Liver (tissue), 9 donors: ENCODE measurements around the gene FNDC7. TPM values are rescaled to one million over a fixed set of nuclear protein-coding genes. Genes with fewer than 3 reads are reported as not detected.

Experiments used
- DNase-seq: peaks from one replicate; pipeline ENCODE4 v3.0.0-alpha.2; 2017; ENCODE audit warnings: low spot score
- H3K27ac ChIP-seq, 2 donors: one replicate each; pipeline ENCODE4 v1.7.0; 2013; ENCODE audit warnings: inconsistent platforms in 2 of 2, low read length in 2 of 2, control low read depth in 1 of 2, low read depth in 1 of 2, mild to moderate bottlenecking in 1 of 2
- H3K27me3 ChIP-seq, 4 donors: one replicate each; pipeline versions ENCODE4 v1.6.1 to v1.7.0; 2013; ENCODE audit warnings: low read length in 3 of 4, inconsistent platforms in 1 of 4, mild to moderate bottlenecking in 1 of 4, moderate library complexity in 1 of 4; ENCODE audit not compliant: control insufficient read depth in 4 of 4, insufficient read depth in 4 of 4
- H3K36me3 ChIP-seq, 4 donors: one replicate each; pipeline versions ENCODE4 v1.6.1 to v1.7.0; 2013; ENCODE audit warnings: low read length in 3 of 4, mild to moderate bottlenecking in 3 of 4, low read depth in 1 of 4, moderate library complexity in 1 of 4; ENCODE audit not compliant: control insufficient read depth in 4 of 4, insufficient read depth in 3 of 4
- H3K4me1 ChIP-seq, 4 donors: one replicate each; pipeline versions ENCODE4 v1.6.1 to v1.7.0; 2013; ENCODE audit warnings: low read length in 3 of 4, mild to moderate bottlenecking in 3 of 4, moderate library complexity in 1 of 4; ENCODE audit not compliant: control insufficient read depth in 4 of 4, insufficient read depth in 4 of 4
- H3K4me3 ChIP-seq, 3 donors: one replicate each; pipeline versions ENCODE4 v1.6.1 to v1.7.0; 2013; ENCODE audit warnings: low read length in 3 of 3, control low read depth in 1 of 3, low read depth in 1 of 3, mild to moderate bottlenecking in 1 of 3
- H3K9ac ChIP-seq, 2 donors: one replicate each; pipeline ENCODE4 v1.7.0; 2013; ENCODE audit warnings: low read length in 2 of 2, mild to moderate bottlenecking in 2 of 2, moderate library complexity in 2 of 2, control low read depth in 1 of 2, low read depth in 1 of 2
- H3K9me3 ChIP-seq, 4 donors: one replicate each; pipeline versions ENCODE4 v1.6.1 to v1.7.0; 2013; ENCODE audit warnings: low read length in 3 of 4; ENCODE audit not compliant: control insufficient read depth in 4 of 4
- EGR1 ChIP-seq, 2 donors: IDR thresholded peaks; 2 replicates each; pipeline ENCODE4 v1.6.1; 2016 to 2018; ENCODE audit warnings: antibody characterized with exemption in 2 of 2, low read depth in 2 of 2
- FOXA2 ChIP-seq: IDR thresholded peaks from 2 replicates; pipeline ENCODE4 v1.6.1; 2016; ENCODE audit warnings: antibody characterized with exemption
- HNF4A ChIP-seq, 2 donors: conservative IDR thresholded peaks; 2 replicates each; pipeline ENCODE4 v1.6.1; 2016; ENCODE audit warnings: antibody characterized with exemption in 2 of 2, mild to moderate bottlenecking in 2 of 2
- HNF4G ChIP-seq: IDR thresholded peaks from 2 replicates; pipeline ENCODE4 v1.6.1; 2016; ENCODE audit warnings: antibody characterized with exemption
- JUND ChIP-seq, 2 donors: IDR thresholded peaks; 2 replicates each; pipeline ENCODE4 v1.6.1; 2016; ENCODE audit warnings: antibody characterized with exemption in 2 of 2
- NR2F2 ChIP-seq: IDR thresholded peaks from 2 replicates; pipeline ENCODE4 v1.6.1; 2016; ENCODE audit warnings: antibody characterized with exemption
- SP1 ChIP-seq: IDR thresholded peaks from 2 replicates; pipeline ENCODE4 v1.6.1; 2018; ENCODE audit warnings: antibody characterized with exemption, mild to moderate bottlenecking
- TAF1 ChIP-seq: conservative IDR thresholded peaks from 2 replicates; pipeline ENCODE4 v1.6.1; 2016; ENCODE audit warnings: antibody characterized with exemption, mild to moderate bottlenecking
- WGBS: extraction: QIAGEN DNeasy Blood & Tissue Kit; methylation state at CpG from one replicate; pipeline ENCODE4 v1.1.7; 2013; 5-methylcytosine and 5-hydroxymethylcytosine counted together
- polyA plus RNA-seq, 2 donors: library from polyadenylated mRNA; stranded (reverse) in 1 of 2; unstranded in 1 of 2; fragments of 200-250 nt in 1 of 2; fragments of >200 nt in 1 of 2; fragmentation: Nextera tagmentation in 1 of 2; extraction: Ambion mirVana in 1 of 2; gene quantifications; one replicate each; pipeline versions ENCODE4 v1.2.1 to v1.2.3, GENCODE V29; 2013 to 2015
- total RNA-seq, 2 donors: library from RNA; depleted of rRNA; stranded (reverse); fragments of >200 nt; gene quantifications; one replicate each; pipeline ENCODE4 v1.2.3, GENCODE V29; 2014
- TF ChIP-seq, protein P1 (sequence below): IDR thresholded peaks from 2 replicates; pipeline ENCODE4 v1.6.1; 2016; ENCODE audit warnings: antibody characterized with exemption
- TF ChIP-seq, protein P2 (sequence below): fragments of 150-350 bp; IDR thresholded peaks from 2 replicates; pipeline ENCODE4 v1.5.1; 2017; ENCODE audit warnings: improper control_type of control experiment, low read depth, low read length; ENCODE audit not compliant: missing input control
- TF ChIP-seq, protein P3 (sequence below): IDR thresholded peaks from 2 replicates; pipeline ENCODE4 v1.6.1; 2016; ENCODE audit warnings: antibody characterized with exemption
- TF ChIP-seq, protein P4 (sequence below): IDR thresholded peaks from 2 replicates; pipeline ENCODE4 v1.6.1; 2016; ENCODE audit warnings: antibody characterized with exemption, mild to moderate bottlenecking
- donor health status: healthy.
- donor health status: healthy.
- donor health status: healthy.
- donor health status: healthy.
- donor health status: healthy.

Gene FNDC7
- total and polyA plus RNA-seq, 4 donors: not detected

DNA sequence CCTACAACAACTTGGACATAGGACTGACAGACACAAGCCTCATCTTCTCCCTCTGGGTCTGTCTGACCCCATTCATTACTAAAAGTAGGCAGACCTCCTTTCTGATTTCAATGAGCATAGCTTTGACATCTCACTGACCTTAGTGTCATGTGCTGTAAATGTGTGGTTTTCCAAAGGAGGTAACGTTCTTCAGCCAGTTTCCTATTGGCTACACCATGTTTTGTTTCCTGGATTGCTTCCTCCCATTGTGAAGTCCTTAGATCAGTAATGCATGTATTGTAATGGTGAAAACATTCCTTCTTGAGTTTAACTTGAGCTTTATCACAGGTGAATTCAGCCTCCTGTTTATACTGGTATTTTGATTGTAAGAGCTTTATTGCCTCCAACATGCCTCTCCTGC is 54.4 kb downstream of the FNDC7 start:
- DNase-seq: no peak
- no peaks in the 10 kb centered on the region for H3K4me1 ChIP-seq
- H3K9me3 ChIP-seq: no peaks in the 10 kb centered on the region
- no peak overlapping the region for H3K4me3 ChIP-seq
- no peak overlapping the region for H3K27ac ChIP-seq
- no peaks in the 10 kb centered on the region for H3K27me3 ChIP-seq
- peaks cover 0 to 24% (median 10%) of the 10 kb centered on the region in 4 donors for H3K36me3 ChIP-seq
- TF ChIP-seq TAF1: no peak
- TF ChIP-seq, protein P1, sequence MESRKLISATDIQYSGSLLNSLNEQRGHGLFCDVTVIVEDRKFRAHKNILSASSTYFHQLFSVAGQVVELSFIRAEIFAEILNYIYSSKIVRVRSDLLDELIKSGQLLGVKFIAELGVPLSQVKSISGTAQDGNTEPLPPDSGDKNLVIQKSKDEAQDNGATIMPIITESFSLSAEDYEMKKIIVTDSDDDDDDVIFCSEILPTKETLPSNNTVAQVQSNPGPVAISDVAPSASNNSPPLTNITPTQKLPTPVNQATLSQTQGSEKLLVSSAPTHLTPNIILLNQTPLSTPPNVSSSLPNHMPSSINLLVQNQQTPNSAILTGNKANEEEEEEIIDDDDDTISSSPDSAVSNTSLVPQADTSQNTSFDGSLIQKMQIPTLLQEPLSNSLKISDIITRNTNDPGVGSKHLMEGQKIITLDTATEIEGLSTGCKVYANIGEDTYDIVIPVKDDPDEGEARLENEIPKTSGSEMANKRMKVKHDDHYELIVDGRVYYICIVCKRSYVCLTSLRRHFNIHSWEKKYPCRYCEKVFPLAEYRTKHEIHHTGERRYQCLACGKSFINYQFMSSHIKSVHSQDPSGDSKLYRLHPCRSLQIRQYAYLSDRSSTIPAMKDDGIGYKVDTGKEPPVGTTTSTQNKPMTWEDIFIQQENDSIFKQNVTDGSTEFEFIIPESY: no peak
- TF ChIP-seq HNF4A (conservative IDR thresholded peaks at IDR 0.05): no peak
- no peak for TF ChIP-seq EGR1 (IDR thresholded peaks at IDR 0.05; ENCODE audit: low read depth in 2 of 2)
- TF ChIP-seq HNF4G: no peak
- no peak overlapping the region for H3K9ac ChIP-seq
- 66% methylated on average over 1 of the region's 1 CpG for WGBS

DNA sequence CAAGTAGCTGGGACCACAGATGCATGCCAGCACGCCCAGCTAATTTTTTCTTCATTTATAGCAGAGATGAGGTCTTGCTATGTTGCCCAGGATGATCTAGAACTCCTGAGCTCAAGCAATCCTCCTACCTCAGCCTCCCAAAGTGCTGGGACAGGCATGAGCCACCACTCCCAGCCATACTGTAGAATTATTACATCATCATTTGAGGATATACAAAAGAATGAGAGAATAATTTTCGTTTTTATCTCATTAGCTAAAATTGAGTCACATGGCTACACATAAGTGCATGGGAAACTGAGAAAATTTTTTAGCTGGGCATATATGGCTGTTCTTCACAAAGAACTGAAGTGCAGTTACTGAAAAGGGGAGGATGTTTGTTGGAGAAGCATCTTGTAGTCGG is 55.0 kb downstream of the FNDC7 start:
- H3K27ac ChIP-seq: no peak overlapping the region

DNA sequence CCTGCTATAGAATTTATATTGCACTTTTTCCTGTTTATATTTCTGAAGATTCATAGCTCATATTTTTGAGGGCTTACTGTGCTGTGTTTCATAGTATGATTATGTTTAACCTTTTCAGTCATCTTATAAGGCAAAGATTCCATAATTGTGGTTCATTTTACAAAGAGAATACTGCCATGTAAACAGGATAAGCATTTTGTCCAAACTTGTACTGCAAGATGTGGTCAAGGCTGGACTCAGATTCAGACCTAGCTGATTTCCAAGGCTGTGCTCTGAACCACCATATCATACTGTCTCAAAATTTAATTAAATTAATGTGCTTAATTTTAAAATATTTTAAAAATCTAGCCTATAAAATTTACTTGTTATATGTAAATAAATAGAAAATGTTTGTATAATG is 65.1 kb downstream of the FNDC7 start:
- no peak for DNase-seq
- no peak overlapping the region for H3K27ac ChIP-seq
- H3K4me3 ChIP-seq: no peak overlapping the region
- no peaks in the 10 kb centered on the region for H3K4me1 ChIP-seq
- H3K9me3 ChIP-seq: no peaks in the 10 kb centered on the region
- H3K36me3 ChIP-seq: peaks cover 1 to 43% (median 33%) of the 10 kb centered on the region in 4 donors
- TF ChIP-seq NR2F2: no peak
- TF ChIP-seq JUND (IDR thresholded peaks at IDR 0.05): no peak
- TF ChIP-seq, protein P2, sequence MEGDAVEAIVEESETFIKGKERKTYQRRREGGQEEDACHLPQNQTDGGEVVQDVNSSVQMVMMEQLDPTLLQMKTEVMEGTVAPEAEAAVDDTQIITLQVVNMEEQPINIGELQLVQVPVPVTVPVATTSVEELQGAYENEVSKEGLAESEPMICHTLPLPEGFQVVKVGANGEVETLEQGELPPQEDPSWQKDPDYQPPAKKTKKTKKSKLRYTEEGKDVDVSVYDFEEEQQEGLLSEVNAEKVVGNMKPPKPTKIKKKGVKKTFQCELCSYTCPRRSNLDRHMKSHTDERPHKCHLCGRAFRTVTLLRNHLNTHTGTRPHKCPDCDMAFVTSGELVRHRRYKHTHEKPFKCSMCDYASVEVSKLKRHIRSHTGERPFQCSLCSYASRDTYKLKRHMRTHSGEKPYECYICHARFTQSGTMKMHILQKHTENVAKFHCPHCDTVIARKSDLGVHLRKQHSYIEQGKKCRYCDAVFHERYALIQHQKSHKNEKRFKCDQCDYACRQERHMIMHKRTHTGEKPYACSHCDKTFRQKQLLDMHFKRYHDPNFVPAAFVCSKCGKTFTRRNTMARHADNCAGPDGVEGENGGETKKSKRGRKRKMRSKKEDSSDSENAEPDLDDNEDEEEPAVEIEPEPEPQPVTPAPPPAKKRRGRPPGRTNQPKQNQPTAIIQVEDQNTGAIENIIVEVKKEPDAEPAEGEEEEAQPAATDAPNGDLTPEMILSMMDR: no peak
- no peak for TF ChIP-seq SP1
- no peak overlapping the region for H3K9ac ChIP-seq
- no peaks in the 10 kb centered on the region for H3K27me3 ChIP-seq

More for the DNA sequence above, 55.0 kb downstream of the FNDC7 start:
- DNase-seq: no peak
- Histone ChIP-seq H3K4me1 (no peaks in the 10 kb centered on the region), H3K9me3 (no peaks in the 10 kb centered on the region), H3K36me3 (peaks cover 0 to 21% (median 9%) of the 10 kb centered on the region in 4 donors), H3K27me3 (no peaks in the 10 kb centered on the region), H3K4me3 (no peak overlapping the region), H3K9ac (no peak overlapping the region)
- TF ChIP-seq JUND (IDR thresholded peaks at IDR 0.05) (no peak), HNF4A (conservative IDR thresholded peaks at IDR 0.05) (no peak), FOXA2 (no peak), HNF4G (no peak)
- TF ChIP-seq, protein P3, sequence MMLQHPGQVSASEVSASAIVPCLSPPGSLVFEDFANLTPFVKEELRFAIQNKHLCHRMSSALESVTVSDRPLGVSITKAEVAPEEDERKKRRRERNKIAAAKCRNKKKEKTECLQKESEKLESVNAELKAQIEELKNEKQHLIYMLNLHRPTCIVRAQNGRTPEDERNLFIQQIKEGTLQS: no peak
- TF ChIP-seq, protein P4, sequence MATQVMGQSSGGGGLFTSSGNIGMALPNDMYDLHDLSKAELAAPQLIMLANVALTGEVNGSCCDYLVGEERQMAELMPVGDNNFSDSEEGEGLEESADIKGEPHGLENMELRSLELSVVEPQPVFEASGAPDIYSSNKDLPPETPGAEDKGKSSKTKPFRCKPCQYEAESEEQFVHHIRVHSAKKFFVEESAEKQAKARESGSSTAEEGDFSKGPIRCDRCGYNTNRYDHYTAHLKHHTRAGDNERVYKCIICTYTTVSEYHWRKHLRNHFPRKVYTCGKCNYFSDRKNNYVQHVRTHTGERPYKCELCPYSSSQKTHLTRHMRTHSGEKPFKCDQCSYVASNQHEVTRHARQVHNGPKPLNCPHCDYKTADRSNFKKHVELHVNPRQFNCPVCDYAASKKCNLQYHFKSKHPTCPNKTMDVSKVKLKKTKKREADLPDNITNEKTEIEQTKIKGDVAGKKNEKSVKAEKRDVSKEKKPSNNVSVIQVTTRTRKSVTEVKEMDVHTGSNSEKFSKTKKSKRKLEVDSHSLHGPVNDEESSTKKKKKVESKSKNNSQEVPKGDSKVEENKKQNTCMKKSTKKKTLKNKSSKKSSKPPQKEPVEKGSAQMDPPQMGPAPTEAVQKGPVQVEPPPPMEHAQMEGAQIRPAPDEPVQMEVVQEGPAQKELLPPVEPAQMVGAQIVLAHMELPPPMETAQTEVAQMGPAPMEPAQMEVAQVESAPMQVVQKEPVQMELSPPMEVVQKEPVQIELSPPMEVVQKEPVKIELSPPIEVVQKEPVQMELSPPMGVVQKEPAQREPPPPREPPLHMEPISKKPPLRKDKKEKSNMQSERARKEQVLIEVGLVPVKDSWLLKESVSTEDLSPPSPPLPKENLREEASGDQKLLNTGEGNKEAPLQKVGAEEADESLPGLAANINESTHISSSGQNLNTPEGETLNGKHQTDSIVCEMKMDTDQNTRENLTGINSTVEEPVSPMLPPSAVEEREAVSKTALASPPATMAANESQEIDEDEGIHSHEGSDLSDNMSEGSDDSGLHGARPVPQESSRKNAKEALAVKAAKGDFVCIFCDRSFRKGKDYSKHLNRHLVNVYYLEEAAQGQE: no peak
- whole genome bisulfite sequencing: 90% methylated on average over 3 of the region's 3 CpGs
